ENCODE results near the gene SAA4. TPM values are rescaled to one million over a fixed set of nuclear protein-coding genes. Genes with fewer than 3 reads are reported as not detected.
"Not testable (repeated sequence)": the region's sequence is repeated elsewhere in the genome, so short reads cannot be mapped to it uniquely, and the experiment has no call there.

Gene SAA4
- total RNA-seq, 1 donor from 2014 or later = 1.7 TPM

DNA sequence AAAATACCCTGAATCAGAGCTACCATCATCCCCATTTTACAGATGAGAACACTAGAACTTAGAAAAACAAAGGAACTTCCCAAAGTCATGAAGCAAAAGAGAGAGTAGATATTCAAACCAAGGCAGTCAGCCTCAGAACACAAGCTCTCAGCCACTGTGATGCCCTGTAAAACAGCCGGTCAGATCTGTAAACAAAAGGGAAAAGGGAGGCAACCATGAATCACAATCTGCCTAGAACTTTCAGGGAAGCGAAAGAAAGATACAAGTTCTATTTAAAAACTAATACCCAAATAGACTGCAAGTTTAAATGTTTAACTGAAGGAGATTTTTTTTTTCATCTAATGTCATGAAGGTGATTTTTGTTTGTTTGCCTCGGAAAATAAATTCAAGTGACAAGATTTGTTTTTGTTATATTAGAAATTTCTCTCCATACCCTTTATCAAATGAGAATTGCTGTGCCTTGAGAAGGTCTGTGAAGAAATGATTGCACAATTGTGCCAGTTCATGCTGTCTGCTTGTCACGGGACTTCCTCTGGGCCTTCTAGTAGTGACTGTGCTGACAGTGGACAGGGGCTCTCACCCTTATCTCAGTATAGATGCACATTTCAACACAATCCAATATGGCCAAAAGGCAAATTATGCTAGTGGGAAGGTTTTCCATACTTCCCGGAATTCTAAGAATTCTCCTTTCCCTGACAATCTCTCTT lies 41.1 kb upstream of the SAA4 start:
- Histone ChIP-seq H3K4me3 (no peak overlapping the region), H3K4me1 (no peaks in the 10 kb centered on the region), H3K9me3 (no peaks in the 10 kb centered on the region), H3K27me3 (no peaks in the 10 kb centered on the region), H3K27ac (no peak overlapping the region), H3K36me3 (peaks cover 0 to 14% of the 10 kb centered on the region in 2 donors)
- TF ChIP-seq POLR2A (IDR thresholded peaks at IDR 0.05) (no peak), POLR2AphosphoS5 (IDR thresholded peaks at IDR 0.05; ENCODE audit: insufficient read depth in 1 of 2, low read depth in 1 of 2) (no peak)
- TF ChIP-seq, protein P1, sequence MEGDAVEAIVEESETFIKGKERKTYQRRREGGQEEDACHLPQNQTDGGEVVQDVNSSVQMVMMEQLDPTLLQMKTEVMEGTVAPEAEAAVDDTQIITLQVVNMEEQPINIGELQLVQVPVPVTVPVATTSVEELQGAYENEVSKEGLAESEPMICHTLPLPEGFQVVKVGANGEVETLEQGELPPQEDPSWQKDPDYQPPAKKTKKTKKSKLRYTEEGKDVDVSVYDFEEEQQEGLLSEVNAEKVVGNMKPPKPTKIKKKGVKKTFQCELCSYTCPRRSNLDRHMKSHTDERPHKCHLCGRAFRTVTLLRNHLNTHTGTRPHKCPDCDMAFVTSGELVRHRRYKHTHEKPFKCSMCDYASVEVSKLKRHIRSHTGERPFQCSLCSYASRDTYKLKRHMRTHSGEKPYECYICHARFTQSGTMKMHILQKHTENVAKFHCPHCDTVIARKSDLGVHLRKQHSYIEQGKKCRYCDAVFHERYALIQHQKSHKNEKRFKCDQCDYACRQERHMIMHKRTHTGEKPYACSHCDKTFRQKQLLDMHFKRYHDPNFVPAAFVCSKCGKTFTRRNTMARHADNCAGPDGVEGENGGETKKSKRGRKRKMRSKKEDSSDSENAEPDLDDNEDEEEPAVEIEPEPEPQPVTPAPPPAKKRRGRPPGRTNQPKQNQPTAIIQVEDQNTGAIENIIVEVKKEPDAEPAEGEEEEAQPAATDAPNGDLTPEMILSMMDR (IDR thresholded peaks at IDR 0.05) = no peak
- no peak for DNase-seq (ENCODE audit: extremely low spot score in 2 of 2)
- intact Hi-C loops (cut with DNase I) = no loop called here

DNA sequence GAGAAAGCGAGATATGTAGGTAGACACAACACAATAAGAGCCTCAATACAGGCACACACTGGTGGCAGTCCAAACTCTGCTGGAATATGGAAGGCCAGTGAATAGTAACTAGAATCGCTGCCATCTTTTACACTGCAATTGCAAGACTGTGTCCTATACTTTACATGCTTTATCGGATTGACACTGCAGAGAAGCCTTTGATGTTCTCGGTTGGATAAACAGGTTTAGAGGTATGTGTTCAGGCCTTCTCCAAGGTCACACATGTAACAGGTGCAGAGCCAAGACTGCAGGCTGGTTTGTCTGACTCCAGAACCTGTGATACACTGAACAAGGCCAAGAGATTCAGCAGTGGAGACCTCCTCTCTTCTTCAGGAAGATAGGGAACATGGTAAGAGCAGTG lies 34.6 kb upstream of the SAA4 start:
- H3K27ac ChIP-seq = no peak overlapping the region
- H3K4me1 ChIP-seq = no peaks in the 10 kb centered on the region
- no peak for TF ChIP-seq POLR2AphosphoS5 (IDR thresholded peaks at IDR 0.05; ENCODE audit: insufficient read depth in 1 of 2, low read depth in 1 of 2)
- TF ChIP-seq POLR2A (IDR thresholded peaks at IDR 0.05) = no peak
- TF ChIP-seq, protein P1 (IDR thresholded peaks at IDR 0.05) = no peak
- no peak overlapping the region for H3K4me3 ChIP-seq
- intact Hi-C loops (cut with DNase I) = no loop called here
- no peak for DNase-seq (ENCODE audit: extremely low spot score in 2 of 2)
- no peaks in the 10 kb centered on the region for H3K36me3 ChIP-seq
- no peaks in the 10 kb centered on the region for H3K9me3 ChIP-seq
- no peaks in the 10 kb centered on the region for H3K27me3 ChIP-seq

DNA sequence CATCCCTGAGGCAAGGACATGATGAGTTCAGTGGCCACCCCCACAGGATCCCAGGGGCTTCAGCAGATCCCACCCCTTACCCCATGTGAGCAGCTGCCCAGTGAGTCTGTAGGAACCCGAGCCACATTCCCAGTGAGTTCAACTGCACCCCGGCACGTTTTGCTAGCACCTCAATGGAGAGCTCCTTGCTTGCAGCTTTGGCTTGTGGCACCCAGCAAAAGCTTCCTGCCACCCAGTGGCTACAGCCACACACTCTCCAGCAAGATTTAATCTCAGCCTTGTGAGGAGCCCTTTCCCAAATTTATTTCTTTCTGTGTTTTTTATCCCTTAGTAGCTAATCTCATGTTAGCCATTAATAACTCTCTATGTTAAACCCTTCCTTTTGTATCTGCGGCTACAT lies 33.5 kb upstream of the SAA4 start:
- H3K36me3 ChIP-seq = no peaks in the 10 kb centered on the region
- H3K27me3 ChIP-seq = no peaks in the 10 kb centered on the region
- no peak overlapping the region for H3K27ac ChIP-seq
- TF ChIP-seq POLR2A (IDR thresholded peaks at IDR 0.05) = no peak
- TF ChIP-seq, protein P1 (IDR thresholded peaks at IDR 0.05) = no peak
- no peak for TF ChIP-seq POLR2AphosphoS5 (IDR thresholded peaks at IDR 0.05; ENCODE audit: insufficient read depth in 1 of 2, low read depth in 1 of 2)
- no peaks in the 10 kb centered on the region for H3K4me1 ChIP-seq
- DNase-seq (ENCODE audit: extremely low spot score in 2 of 2) = no peak
- H3K4me3 ChIP-seq = no peak overlapping the region
- intact Hi-C loops (cut with DNase I) = no loop called here
- H3K9me3 ChIP-seq = no peaks in the 10 kb centered on the region

DNA sequence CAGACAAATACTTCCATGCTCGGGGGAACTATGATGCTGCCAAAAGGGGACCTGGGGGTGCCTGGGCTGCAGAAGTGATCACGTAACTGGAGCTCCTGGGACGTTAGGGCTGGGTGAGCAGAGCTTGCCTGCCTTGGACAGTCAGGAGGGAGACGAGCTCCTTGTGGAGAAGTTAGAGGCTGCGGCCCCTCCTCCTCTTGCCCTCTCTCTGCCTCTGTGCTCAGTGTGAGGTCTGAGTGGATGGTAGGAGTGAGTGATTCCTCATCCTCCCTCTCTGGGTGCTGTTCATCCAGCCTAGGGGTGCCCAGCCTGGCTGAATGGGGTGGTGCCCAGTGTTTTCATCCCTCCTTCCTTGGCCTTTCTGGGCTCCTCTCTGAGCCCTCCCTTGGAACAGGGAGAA lies 32.6 kb upstream of the SAA4 start:
- H3K4me1 ChIP-seq; H3K36me3 ChIP-seq; intact Hi-C loops (cut with DNase I); H3K4me3 ChIP-seq; H3K9me3 ChIP-seq; DNase-seq (ENCODE audit: extremely low spot score in 2 of 2); H3K27me3 ChIP-seq; H3K27ac ChIP-seq: not testable (repeated sequence)

DNA sequence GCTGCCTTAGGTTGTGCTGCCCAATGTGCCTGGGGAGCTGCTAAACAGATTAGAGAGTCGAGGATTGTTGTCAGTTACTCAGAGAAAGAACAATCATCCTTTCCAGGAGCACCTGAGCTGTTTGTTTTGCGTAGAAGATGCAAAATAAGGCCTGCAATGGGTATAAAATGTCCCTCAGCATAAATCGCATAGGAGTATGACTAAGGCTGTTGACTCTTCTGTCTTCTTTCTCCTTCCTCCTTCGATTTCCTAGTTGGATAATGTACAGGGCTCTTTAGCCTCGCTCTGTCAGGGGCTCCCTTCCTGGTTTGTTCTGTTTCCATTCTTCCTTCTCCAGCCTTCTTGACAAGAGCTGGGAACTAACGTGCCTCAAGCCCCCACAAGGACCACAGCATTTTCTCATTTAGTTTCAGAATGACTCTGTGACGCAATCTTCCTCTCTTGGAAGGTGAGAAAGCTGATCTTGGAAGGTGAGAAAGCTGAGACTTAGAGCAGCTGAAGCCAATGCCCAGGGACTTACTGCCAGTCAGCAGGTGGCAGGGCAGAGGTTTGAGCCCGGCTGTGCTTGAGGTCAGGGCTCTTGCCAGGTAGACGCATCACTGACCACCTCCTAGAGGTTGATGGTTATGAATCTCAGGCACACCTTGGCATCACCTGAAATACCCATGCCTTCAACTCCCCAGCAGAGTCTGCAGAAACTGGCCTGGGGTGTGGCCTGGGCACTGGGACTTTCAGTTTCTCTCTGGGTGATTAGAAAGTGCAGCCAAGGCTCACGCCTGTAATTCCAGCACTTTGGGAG lies 30.9 kb upstream of the SAA4 start:
- H3K27me3 ChIP-seq; H3K36me3 ChIP-seq; H3K27ac ChIP-seq; H3K4me3 ChIP-seq; H3K4me1 ChIP-seq; H3K9me3 ChIP-seq; intact Hi-C loops (cut with DNase I): not testable (repeated sequence)
- DNase-seq (ENCODE audit: extremely low spot score in 2 of 2) = peak in 1 of 2 donors; percentile 6

DNA sequence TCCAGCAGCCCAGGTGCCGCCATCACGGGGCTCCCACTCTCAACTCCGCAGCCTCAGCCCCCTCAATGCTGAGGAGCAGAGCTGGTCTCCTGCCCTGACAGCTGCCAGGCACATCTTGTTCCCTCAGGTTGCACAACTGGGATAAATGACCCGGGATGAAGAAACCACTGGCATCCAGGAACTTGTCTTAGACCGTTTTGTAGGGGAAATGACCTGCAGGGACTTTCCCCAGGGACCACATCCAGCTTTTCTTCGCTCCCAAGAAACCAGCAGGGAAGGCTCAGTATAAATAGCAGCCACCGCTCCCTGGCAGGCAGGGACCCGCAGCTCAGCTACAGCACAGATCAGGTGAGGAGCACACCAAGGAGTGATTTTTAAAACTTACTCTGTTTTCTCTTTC lies 29.3 kb upstream of the SAA4 start, which contains the start of gene SAA1:
TSS of gene SAA1 (plus strand) at position 316 of the 400 bp plus-strand sequence. CDS start 624 bp downstream, outside the sequence.
- Histone ChIP-seq H3K4me1 (no peaks in the 10 kb centered on the region), H3K9me3 (no peaks in the 10 kb centered on the region), H3K27me3 (no peaks in the 10 kb centered on the region), H3K27ac (no peak within 1 kb of the TSS), H3K4me3 (no peak within 1 kb of the TSS), H3K36me3 (no peaks in the 10 kb centered on the region)
- TF ChIP-seq POLR2AphosphoS5 (IDR thresholded peaks at IDR 0.05; ENCODE audit: insufficient read depth in 1 of 2, low read depth in 1 of 2) = no peak
- TF ChIP-seq, protein P1 (IDR thresholded peaks at IDR 0.05) = no peak
- no peak for TF ChIP-seq POLR2A (IDR thresholded peaks at IDR 0.05)
- intact Hi-C loops (cut with DNase I) = no loop called here
- DNase-seq (ENCODE audit: extremely low spot score in 2 of 2) = peak in 1 of 2 donors; percentile 64
